Naive B cell (primary cell): ENCODE results near the gene ALCAM. TPM values are rescaled to one million over a fixed set of nuclear protein-coding genes. Genes with fewer than 3 reads are reported as not detected.

Experiments
- ATAC-seq, 2 donors: fragments of 150-1000 bp; cut with Tn5 transposase; 2 replicates each; pipeline ENCODE4 v1.10.0; 2021; ENCODE audit warnings: low read depth in 2 of 2, mild to moderate bottlenecking in 2 of 2, moderate library complexity in 2 of 2
- DNase-seq: peaks from one replicate; pipeline ENCODE4 v3.0.0; 2022
- H3K27ac Mint-ChIP-seq, 6 donors: one replicate each; pipeline ENCODE4 v1.8.0; 2020 to 2022; ENCODE audit warnings: mild to moderate bottlenecking in 6 of 6, mixed read lengths in 6 of 6, moderate library complexity in 5 of 6, inconsistent platforms in 2 of 6
- H3K27me3 Mint-ChIP-seq, 3 donors: one replicate each; pipeline ENCODE4 v1.8.0; 2021 to 2022; ENCODE audit warnings: mixed read lengths in 3 of 3, mild to moderate bottlenecking in 1 of 3
- H3K36me3 Mint-ChIP-seq, 2 donors: one replicate each; pipeline ENCODE4 v1.8.0; 2020 to 2022; ENCODE audit warnings: mixed read lengths in 2 of 2, inconsistent platforms in 1 of 2, mild to moderate bottlenecking in 1 of 2
- H3K4me1 Mint-ChIP-seq, 3 donors: one replicate each; pipeline ENCODE4 v1.8.0; 2020 to 2022; ENCODE audit warnings: mixed read lengths in 3 of 3, inconsistent platforms in 1 of 3, mild to moderate bottlenecking in 1 of 3, moderate library complexity in 1 of 3
- H3K4me3 Mint-ChIP-seq, 8 donors: one replicate each; pipeline ENCODE4 v1.8.0; 2020 to 2022; ENCODE audit warnings: mild to moderate bottlenecking in 8 of 8, mixed read lengths in 8 of 8, moderate library complexity in 8 of 8, inconsistent platforms in 2 of 8
- H3K9me3 Mint-ChIP-seq, 7 donors: one replicate each; pipeline ENCODE4 v1.8.0; 2020 to 2022; ENCODE audit warnings: mixed read lengths in 7 of 7, mild to moderate bottlenecking in 5 of 7, inconsistent platforms in 2 of 7, moderate library complexity in 1 of 7
- polyA plus RNA-seq, 6 donors: library from polyadenylated mRNA; unstranded; fragments of 300-500 nt; fragmentation: Illumina TruSeq; gene quantifications; one replicate each; pipeline ENCODE4 v1.2.3, GENCODE V29; 2021; ENCODE audit warnings: low read depth in 6 of 6

The ALCAM gene
- polyA plus RNA-seq, 6 donors from 2014 or later: 14.1 to 22.5 (median 18.1) TPM

DNA sequence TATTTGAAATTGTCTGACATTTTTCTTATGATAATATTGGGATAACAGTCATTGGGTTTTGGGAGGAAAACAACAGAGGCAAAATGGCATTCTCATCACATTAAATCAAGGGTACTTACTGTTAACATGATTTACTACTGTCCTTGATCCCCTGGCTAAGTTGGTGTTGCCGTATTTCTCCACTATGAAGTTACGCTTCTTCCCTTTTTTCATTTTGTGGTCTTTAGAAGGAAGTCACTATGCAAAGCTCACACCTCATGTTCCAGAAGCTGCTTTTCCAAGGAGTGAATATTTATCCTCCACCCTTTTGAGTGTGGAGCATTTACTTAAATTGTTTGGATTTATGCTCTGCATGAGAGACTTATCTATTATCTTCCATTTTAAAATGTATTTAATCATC is 63.7 kb downstream of the ALCAM start:
- Mint-ChIP-seq H3K9me3 (peaks cover 0 to 3% (median 0%) of the 10 kb centered on the region in 7 donors), H3K36me3 (peaks cover 0 to 8% of the 10 kb centered on the region in 2 donors), H3K4me3 (peak overlapping the region in 1 of 8 donors; percentile 36), H3K27ac (no peak overlapping the region), H3K27me3 (no peaks in the 10 kb centered on the region), H3K4me1 (peaks cover 11 to 25% (median 23%) of the 10 kb centered on the region in 3 donors)
- no peak for DNase-seq
- no peak for ATAC-seq

DNA sequence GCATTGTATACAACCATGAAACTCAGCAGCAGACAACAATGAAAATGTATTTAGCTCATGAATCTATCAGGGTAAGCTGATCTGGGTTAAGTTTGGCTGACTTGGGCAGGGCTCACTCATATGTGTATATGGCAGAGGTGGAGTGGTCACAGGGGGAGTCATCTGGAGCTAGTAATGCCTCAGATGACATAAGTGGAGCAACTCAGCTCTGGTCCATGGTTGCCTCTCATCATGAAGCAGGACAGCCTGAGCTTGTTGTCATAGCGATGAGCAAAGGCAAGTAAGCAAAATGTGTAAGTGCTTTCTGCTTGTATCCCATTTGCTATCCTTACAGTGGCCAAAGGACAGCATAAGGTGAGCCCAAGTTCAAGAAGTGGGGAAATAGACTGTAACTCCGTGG is 64.5 kb downstream of the ALCAM start:
- H3K9me3 Mint-ChIP-seq: peaks cover 0 to 9% (median 0%) of the 10 kb centered on the region in 7 donors
- ATAC-seq (no peak), DNase-seq (no peak)
- H3K36me3 Mint-ChIP-seq: peaks cover 0 to 14% of the 10 kb centered on the region in 2 donors
- peaks cover 11 to 25% (median 23%) of the 10 kb centered on the region in 3 donors for H3K4me1 Mint-ChIP-seq
- H3K27me3 Mint-ChIP-seq: no peaks in the 10 kb centered on the region
- H3K27ac Mint-ChIP-seq: peak overlapping the region in 1 of 6 donors; percentile 27
- peak overlapping the region in 1 of 8 donors; percentile 37 for H3K4me3 Mint-ChIP-seq

GRCh38 chr3:105435277-105435676 is 68.6 kb downstream of the ALCAM start:
- DNase-seq (no peak), ATAC-seq (no peak)
- peaks cover 0 to 9% (median 2%) of the 10 kb centered on the region in 7 donors for H3K9me3 Mint-ChIP-seq
- no peaks in the 10 kb centered on the region for H3K27me3 Mint-ChIP-seq
- H3K36me3 Mint-ChIP-seq: peaks cover 0 to 14% of the 10 kb centered on the region in 2 donors
- H3K4me1 Mint-ChIP-seq: peaks cover 4 to 16% (median 13%) of the 10 kb centered on the region in 3 donors
- H3K4me3 Mint-ChIP-seq: no peak overlapping the region
- no peak overlapping the region for H3K27ac Mint-ChIP-seq

- Mint-ChIP-seq H3K4me3 (no peak overlapping the region), H3K9me3 (peaks cover 0 to 9% (median 2%) of the 10 kb centered on the region in 7 donors), H3K36me3 (peaks cover 0 to 17% of the 10 kb centered on the region in 2 donors), H3K27me3 (no peaks in the 10 kb centered on the region), H3K27ac (no peak overlapping the region), H3K4me1 (peaks cover 0 to 5% (median 0%) of the 10 kb centered on the region in 3 donors)
- ATAC-seq (no peak), DNase-seq (no peak)
Measured at GRCh38 chr3:105436687-105437086, 70.0 kb downstream of the ALCAM start.

DNA sequence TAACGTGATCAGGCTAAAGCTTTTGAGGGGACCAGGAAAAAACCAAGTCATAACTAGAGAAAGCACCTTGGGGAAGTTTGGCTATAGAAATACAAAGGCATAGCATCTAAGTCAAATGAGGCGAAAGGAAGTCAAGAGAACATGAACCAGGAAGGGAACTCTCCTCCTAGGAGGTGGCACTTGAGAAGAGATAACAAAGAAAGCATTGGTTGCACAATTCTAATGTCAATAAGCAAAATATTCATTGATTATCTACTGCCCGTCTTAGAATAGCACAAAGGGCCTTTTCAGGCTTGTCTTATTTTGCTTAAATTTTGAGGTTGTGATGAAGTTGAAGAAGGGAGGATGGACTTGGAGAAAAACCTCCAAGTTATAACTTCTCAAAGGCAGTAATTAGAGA is 73.4 kb downstream of the ALCAM start:
- DNase-seq (no peak), ATAC-seq (no peak)
- Mint-ChIP-seq H3K4me3 (no peak overlapping the region), H3K9me3 (peaks cover 0 to 9% (median 4%) of the 10 kb centered on the region in 7 donors), H3K4me1 (peaks cover 0 to 5% (median 0%) of the 10 kb centered on the region in 3 donors), H3K36me3 (peaks cover 0 to 16% of the 10 kb centered on the region in 2 donors), H3K27ac (no peak overlapping the region), H3K27me3 (no peaks in the 10 kb centered on the region)

- peaks cover 0 to 8% (median 0%) of the 10 kb centered on the region in 7 donors for H3K9me3 Mint-ChIP-seq
- no peaks in the 10 kb centered on the region for H3K27me3 Mint-ChIP-seq
- no peak for DNase-seq
- no peak for ATAC-seq
- H3K36me3 Mint-ChIP-seq: peaks cover 0 to 21% of the 10 kb centered on the region in 2 donors
- H3K27ac Mint-ChIP-seq: no peak overlapping the region
- H3K4me1 Mint-ChIP-seq: peaks cover 0 to 13% (median 3%) of the 10 kb centered on the region in 3 donors
- no peak overlapping the region for H3K4me3 Mint-ChIP-seq
Measured at GRCh38 chr3:105444725-105445124, 78.0 kb downstream of the ALCAM start.

- Mint-ChIP-seq H3K27ac (peak overlapping the region in 1 of 6 donors; percentile 12), H3K27me3 (no peaks in the 10 kb centered on the region), H3K9me3 (peaks cover 0 to 14% (median 0%) of the 10 kb centered on the region in 7 donors), H3K4me3 (no peak overlapping the region), H3K4me1 (peaks cover 8 to 13% (median 11%) of the 10 kb centered on the region in 3 donors), H3K36me3 (peaks cover 0 to 16% of the 10 kb centered on the region in 2 donors)
- no peak for DNase-seq
- no peak for ATAC-seq
Measured at GRCh38 chr3:105448338-105448982, 81.8 kb downstream of the ALCAM start.

DNA sequence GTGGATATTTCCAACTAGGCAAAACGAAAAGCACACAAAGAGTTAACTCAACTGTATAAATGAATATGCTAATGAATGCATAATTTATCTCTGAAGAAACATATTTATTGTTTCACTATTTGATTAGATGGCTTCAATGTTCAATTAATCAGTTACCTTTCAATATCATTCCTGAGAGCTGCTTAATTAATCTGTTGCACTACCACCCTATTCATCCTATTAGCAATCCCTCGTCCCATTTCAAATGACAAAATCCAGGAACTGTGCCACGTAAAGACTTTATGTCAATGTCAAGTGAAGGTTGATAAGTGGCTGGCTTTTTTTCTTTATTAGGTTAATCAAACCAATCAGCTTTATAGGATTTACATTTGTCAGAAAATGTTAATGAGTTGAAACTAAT is 82.7 kb downstream of the ALCAM start:
- ATAC-seq: no peak

DNA sequence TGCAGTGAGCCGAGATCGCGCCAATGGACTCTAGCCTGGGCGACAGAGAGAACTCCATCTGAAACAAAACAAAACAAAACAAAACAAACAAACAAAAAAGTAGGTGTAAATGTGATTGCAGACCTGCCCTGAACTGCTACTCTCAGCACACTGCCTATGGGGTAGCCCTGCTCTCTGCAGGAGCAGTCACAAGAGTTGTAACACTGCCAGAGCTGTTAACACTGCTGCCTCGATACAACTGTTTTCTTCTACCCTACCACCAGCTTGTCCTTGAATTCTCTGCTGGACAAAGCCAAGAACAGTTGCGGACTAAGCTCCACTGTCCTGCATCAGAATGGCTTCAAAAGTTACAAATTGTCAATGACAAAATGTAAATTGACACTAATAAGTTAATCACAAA is 89.3 kb downstream of the ALCAM start:
- no peak overlapping the region for H3K4me3 Mint-ChIP-seq
- no peaks in the 10 kb centered on the region for H3K36me3 Mint-ChIP-seq
- H3K4me1 Mint-ChIP-seq: peaks cover 18 to 22% (median 21%) of the 10 kb centered on the region in 3 donors
- peaks cover 0 to 6% (median 0%) of the 10 kb centered on the region in 7 donors for H3K9me3 Mint-ChIP-seq
- DNase-seq (no peak), ATAC-seq (no peak)
- no peak overlapping the region for H3K27ac Mint-ChIP-seq
- H3K27me3 Mint-ChIP-seq: no peaks in the 10 kb centered on the region

More for the DNA sequence above, 82.7 kb downstream of the ALCAM start:
- Mint-ChIP-seq H3K27me3 (no peaks in the 10 kb centered on the region), H3K27ac (no peak overlapping the region), H3K9me3 (peaks cover 0 to 14% (median 0%) of the 10 kb centered on the region in 7 donors), H3K36me3 (peaks cover 0 to 16% of the 10 kb centered on the region in 2 donors), H3K4me3 (no peak overlapping the region), H3K4me1 (peaks cover 8 to 13% (median 11%) of the 10 kb centered on the region in 3 donors)
- no peak for DNase-seq

GRCh38 chr3:105458518-105459215 is 92.0 kb downstream of the ALCAM start:
- Mint-ChIP-seq H3K27me3 (no peaks in the 10 kb centered on the region), H3K36me3 (no peaks in the 10 kb centered on the region), H3K27ac (no peak overlapping the region), H3K4me1 (peaks cover 10 to 22% (median 20%) of the 10 kb centered on the region in 3 donors), H3K4me3 (no peak overlapping the region), H3K9me3 (peaks cover 0 to 2% (median 0%) of the 10 kb centered on the region in 7 donors)
- ATAC-seq: no peak
- DNase-seq: no peak

DNA sequence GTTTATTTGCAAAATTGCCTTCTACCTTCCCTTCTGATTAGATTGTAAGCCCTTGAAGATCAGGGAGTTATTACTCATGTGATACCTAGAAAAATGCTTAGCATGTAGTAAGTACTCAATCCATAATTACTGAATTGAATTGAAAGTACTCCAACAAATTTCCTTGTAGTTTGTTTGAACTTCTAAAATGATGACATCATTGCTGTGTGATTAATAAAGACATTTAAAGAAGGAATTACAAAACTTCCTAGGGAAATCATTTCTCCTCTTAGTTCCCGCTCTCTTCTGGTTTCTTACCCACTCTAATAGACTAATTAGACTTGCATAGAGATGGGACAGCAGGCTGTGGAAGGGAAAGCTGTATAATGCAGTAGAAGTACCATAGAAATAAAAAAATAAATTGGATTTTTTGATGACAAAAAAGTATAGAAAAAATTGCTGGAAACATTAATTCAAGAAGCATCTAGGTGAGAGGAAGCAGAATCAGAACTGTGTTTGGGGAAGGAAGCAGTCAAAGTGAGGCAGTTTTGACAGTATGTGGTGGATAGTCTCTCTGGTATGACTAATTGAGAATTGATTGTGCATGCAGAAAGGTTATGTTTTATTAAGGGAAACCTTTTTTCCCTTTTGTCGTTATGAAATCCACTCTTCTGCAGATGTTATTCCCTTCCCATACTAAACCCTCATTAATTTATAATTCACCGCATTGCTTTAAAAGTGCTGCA is 93.0 kb downstream of the ALCAM start:
- no peaks in the 10 kb centered on the region for H3K36me3 Mint-ChIP-seq
- no peak for DNase-seq
- no peak for ATAC-seq
- H3K4me3 Mint-ChIP-seq: no peak overlapping the region
- no peak overlapping the region for H3K27ac Mint-ChIP-seq
- H3K27me3 Mint-ChIP-seq: no peaks in the 10 kb centered on the region
- H3K9me3 Mint-ChIP-seq: no peaks in the 10 kb centered on the region
- peaks cover 10 to 22% (median 20%) of the 10 kb centered on the region in 3 donors for H3K4me1 Mint-ChIP-seq

GRCh38 chr3:105463620-105464019 is 96.9 kb downstream of the ALCAM start:
- ATAC-seq (no peak), DNase-seq (no peak)
- no peaks in the 10 kb centered on the region for H3K36me3 Mint-ChIP-seq
- H3K27ac Mint-ChIP-seq: no peak overlapping the region
- H3K4me1 Mint-ChIP-seq: peaks cover 10 to 23% (median 15%) of the 10 kb centered on the region in 3 donors
- no peaks in the 10 kb centered on the region for H3K27me3 Mint-ChIP-seq
- no peaks in the 10 kb centered on the region for H3K9me3 Mint-ChIP-seq
- H3K4me3 Mint-ChIP-seq: no peak overlapping the region

- H3K4me3 Mint-ChIP-seq: no peak overlapping the region
- no peak for ATAC-seq
- H3K9me3 Mint-ChIP-seq: no peaks in the 10 kb centered on the region
- no peaks in the 10 kb centered on the region for H3K36me3 Mint-ChIP-seq
- H3K27ac Mint-ChIP-seq: no peak overlapping the region
- H3K4me1 Mint-ChIP-seq: peaks cover 1 to 12% (median 2%) of the 10 kb centered on the region in 3 donors
- H3K27me3 Mint-ChIP-seq: no peaks in the 10 kb centered on the region
- DNase-seq: no peak
Measured at GRCh38 chr3:105465251-105465853, 98.6 kb downstream of the ALCAM start.
